Measurements from ENCODE around the gene MPHOSPH10.

The MPHOSPH10 gene

DNA sequence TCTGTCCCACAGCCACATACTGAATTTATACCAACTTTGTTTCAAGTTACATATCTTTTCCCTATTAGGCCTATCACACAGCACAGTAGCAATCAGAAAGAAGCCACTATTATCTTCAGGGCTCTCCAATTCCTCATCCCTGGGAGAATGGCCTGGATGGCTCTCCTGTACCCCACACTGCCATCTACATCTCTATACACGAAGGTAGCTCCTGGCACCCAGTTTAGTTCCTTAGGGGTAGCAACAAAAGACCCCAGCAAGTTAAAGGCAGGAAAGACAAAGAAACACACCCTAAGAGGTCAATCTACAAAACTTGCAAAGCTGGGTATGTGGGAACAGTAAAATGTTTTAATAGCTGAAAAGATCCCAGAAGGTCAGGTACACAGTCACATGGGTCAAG is 56.5 kb downstream of the MPHOSPH10 start:
- TF ChIP-seq, protein P1, sequence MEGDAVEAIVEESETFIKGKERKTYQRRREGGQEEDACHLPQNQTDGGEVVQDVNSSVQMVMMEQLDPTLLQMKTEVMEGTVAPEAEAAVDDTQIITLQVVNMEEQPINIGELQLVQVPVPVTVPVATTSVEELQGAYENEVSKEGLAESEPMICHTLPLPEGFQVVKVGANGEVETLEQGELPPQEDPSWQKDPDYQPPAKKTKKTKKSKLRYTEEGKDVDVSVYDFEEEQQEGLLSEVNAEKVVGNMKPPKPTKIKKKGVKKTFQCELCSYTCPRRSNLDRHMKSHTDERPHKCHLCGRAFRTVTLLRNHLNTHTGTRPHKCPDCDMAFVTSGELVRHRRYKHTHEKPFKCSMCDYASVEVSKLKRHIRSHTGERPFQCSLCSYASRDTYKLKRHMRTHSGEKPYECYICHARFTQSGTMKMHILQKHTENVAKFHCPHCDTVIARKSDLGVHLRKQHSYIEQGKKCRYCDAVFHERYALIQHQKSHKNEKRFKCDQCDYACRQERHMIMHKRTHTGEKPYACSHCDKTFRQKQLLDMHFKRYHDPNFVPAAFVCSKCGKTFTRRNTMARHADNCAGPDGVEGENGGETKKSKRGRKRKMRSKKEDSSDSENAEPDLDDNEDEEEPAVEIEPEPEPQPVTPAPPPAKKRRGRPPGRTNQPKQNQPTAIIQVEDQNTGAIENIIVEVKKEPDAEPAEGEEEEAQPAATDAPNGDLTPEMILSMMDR (IDR thresholded peaks at IDR 0.05; ENCODE audit: low read depth, low read length, missing control alignments), result no peak
- H3K27me3 ChIP-seq (replicated peaks), result no peaks in the 10 kb centered on the region
- DNase-seq, result no peak
- H3K4me3 ChIP-seq (ENCODE audit: low read depth, low read length), result no peak overlapping the region
- no peak overlapping the region for H3K27ac ChIP-seq
- in situ Hi-C loops (cut with HindIII; ENCODE audit: low pct_ligation_motif_present, low sequenced_read_pairs), result no loop called here
- H3K36me3 ChIP-seq (replicated peaks), result no peaks in the 10 kb centered on the region

DNA sequence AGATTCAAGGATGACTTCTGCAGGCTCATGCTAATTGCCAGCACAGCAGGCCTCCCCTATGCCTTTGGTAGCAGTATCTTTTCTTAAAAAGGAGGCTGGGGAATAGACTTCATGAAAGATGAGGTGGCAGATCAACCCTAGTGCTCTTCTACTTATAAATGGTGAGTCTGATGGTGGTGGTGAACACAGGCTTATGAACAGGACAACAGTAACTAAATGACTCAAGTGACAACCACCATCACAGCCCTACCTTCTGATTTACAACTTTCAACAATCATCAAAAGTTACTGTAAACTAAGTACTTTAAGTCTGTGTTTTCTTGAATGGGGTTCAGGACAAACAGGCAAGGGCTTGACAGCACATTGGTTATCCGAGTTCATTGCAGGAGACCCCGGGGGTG is 57.2 kb downstream of the MPHOSPH10 start:
- TF ChIP-seq, protein P1 (IDR thresholded peaks at IDR 0.05; ENCODE audit: low read depth, low read length, missing control alignments), result no peak
- Histone ChIP-seq H3K27ac (no peak overlapping the region), H3K27me3 (replicated peaks) (no peaks in the 10 kb centered on the region), H3K36me3 (replicated peaks) (no peaks in the 10 kb centered on the region), H3K4me3 (ENCODE audit: low read depth, low read length) (no peak overlapping the region)
- in situ Hi-C loops (cut with HindIII; ENCODE audit: low pct_ligation_motif_present, low sequenced_read_pairs), result no loop called here
- DNase-seq, result no peak

DNA sequence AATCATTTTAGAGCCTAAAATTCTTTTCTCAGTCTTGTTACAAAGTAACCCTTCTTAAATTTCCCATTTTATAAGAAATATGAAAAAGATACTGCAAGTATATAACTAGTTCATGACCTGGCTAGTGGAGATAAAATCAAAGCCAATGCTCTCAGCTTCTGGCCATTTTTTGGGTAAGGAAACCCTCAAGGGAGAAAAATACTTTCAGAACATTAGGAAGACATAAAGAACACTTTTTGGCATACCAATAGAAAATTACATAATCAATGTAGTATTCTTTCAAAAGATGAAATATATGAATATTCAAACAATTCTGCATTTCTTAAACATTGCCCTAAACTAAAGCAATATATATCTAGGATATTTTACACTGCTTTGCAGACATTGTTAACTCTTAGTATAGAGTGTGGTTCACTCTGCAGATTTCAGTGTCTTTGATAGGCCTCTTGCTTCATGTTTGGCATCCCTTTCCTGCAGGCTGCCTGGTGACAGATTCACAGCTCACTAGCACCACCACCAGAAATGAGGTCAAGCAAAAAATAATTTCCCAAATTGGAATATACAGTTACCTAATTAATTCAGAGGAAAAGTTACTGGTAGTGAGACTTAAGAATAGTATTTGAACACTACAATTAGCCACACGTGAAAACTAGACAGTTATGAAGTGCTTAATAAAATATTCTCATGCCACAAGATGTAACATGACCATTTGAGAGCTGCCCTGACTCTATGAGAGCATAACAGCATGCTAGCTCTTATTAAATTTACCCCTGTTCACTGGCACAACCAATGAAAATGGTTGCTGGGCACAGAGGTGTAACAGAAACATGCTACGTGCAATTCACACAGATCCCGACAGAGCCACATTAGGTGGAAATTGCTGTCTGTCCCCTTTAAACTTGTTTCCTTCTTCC is 60.5 kb downstream of the MPHOSPH10 start:
- in situ Hi-C loops (cut with HindIII; ENCODE audit: low pct_ligation_motif_present, low sequenced_read_pairs), result no loop called here
- DNase-seq, result peak; percentile 2
- TF ChIP-seq, protein P1 (IDR thresholded peaks at IDR 0.05; ENCODE audit: low read depth, low read length, missing control alignments), result peak; percentile 43
- Histone ChIP-seq H3K27ac (no peak overlapping the region), H3K36me3 (replicated peaks) (no peaks in the 10 kb centered on the region), H3K27me3 (replicated peaks) (no peaks in the 10 kb centered on the region), H3K4me3 (ENCODE audit: low read depth, low read length) (no peak overlapping the region)

DNA sequence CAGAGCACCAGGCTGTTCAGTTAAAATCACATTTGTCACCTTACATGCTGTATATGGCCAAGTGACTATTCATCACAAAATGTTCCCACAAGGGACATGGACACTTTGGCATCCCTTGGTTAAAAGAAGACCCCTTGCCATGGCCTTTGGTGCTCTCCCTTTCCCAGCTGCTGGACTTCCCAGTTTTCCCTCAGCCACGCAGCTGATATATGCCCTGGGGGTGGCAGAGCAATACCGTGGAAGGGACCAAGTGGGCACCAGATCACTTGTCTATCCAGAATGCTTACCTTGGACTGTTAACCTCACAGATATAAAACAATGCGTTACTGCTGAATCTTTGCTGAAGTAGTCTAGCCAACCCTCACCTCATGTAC is 61.1 kb downstream of the MPHOSPH10 start:
- in situ Hi-C loops (cut with HindIII; ENCODE audit: low pct_ligation_motif_present, low sequenced_read_pairs), result no loop called here

More for the DNA sequence above, 61.1 kb downstream of the MPHOSPH10 start:
- H3K27me3 ChIP-seq (replicated peaks), result no peaks in the 10 kb centered on the region
- no peak overlapping the region for H3K27ac ChIP-seq
- no peak overlapping the region for H3K4me3 ChIP-seq (ENCODE audit: low read depth, low read length)
- DNase-seq, result no peak
- no peaks in the 10 kb centered on the region for H3K36me3 ChIP-seq (replicated peaks)
- TF ChIP-seq, protein P1 (IDR thresholded peaks at IDR 0.05; ENCODE audit: low read depth, low read length, missing control alignments), result no peak
